ENCODE measurements around the gene TYW3. TPM values are rescaled to one million over a fixed set of nuclear protein-coding genes. Genes with fewer than 3 reads are reported as not detected.

The TYW3 gene
- total and polyA plus RNA-seq, 2 of the 13 experiments (the other 11 are each of a cell fraction or from before 2014, with no cell fraction given) = 17.6 to 45.8 TPM

DNA sequence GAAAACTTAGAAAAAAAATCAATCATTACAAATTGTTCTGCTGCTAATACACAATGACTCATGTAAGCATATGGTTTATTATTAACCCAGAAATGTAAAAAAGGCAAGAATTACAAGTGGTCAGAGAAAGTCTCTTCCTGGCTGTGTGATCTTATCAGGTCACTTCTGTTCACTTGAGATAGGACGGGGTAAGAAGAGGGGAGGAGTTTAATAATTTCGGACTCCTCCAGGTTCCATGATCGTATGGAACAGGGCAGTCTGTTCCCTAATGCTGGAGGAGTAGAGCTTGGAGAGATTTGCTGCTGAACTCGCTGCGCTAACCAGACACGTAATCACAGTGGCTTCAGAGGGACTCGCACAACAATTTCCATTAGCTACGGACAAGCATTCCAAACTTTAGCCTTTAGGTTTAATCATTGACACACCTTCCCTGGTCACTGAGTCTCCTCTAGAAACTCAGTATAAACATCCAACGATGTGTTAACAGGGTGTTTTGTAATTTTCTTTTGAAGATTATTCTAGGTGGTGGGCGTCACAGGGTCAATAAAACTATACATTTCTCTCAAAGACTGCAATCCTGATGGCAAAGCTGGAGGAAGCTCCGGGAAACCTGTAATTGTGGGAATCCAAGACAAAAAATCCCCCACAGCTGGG lies 1.4 kb upstream of the TYW3 start (continued):
- TF ChIP-seq, protein P1, sequence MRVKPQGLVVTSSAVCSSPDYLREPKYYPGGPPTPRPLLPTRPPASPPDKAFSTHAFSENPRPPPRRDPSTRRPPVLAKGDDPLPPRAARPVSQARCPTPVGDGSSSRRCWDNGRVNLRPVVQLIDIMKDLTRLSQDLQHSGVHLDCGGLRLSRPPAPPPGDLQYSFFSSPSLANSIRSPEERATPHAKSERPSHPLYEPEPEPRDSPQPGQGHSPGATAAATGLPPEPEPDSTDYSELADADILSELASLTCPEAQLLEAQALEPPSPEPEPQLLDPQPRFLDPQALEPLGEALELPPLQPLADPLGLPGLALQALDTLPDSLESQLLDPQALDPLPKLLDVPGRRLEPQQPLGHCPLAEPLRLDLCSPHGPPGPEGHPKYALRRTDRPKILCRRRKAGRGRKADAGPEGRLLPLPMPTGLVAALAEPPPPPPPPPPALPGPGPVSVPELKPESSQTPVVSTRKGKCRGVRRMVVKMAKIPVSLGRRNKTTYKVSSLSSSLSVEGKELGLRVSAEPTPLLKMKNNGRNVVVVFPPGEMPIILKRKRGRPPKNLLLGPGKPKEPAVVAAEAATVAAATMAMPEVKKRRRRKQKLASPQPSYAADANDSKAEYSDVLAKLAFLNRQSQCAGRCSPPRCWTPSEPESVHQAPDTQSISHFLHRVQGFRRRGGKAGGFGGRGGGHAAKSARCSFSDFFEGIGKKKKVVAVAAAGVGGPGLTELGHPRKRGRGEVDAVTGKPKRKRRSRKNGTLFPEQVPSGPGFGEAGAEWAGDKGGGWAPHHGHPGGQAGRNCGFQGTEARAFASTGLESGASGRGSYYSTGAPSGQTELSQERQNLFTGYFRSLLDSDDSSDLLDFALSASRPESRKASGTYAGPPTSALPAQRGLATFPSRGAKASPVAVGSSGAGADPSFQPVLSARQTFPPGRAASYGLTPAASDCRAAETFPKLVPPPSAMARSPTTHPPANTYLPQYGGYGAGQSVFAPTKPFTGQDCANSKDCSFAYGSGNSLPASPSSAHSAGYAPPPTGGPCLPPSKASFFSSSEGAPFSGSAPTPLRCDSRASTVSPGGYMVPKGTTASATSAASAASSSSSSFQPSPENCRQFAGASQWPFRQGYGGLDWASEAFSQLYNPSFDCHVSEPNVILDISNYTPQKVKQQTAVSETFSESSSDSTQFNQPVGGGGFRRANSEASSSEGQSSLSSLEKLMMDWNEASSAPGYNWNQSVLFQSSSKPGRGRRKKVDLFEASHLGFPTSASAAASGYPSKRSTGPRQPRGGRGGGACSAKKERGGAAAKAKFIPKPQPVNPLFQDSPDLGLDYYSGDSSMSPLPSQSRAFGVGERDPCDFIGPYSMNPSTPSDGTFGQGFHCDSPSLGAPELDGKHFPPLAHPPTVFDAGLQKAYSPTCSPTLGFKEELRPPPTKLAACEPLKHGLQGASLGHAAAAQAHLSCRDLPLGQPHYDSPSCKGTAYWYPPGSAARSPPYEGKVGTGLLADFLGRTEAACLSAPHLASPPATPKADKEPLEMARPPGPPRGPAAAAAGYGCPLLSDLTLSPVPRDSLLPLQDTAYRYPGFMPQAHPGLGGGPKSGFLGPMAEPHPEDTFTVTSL (CRISPR knock-in tag; IDR thresholded peaks at IDR 0.05; ENCODE audit: borderline replicate concordance) = peak; percentile 44; the same call in 1 of the 2 replicates
- no peak for TF ChIP-seq ZNF101 (CRISPR knock-in tag; IDR thresholded peaks at IDR 0.05; ENCODE audit: borderline replicate concordance, low read depth)
- 0 out of 2 replicates have a peak, but pooled peaks have one; percentile 26 for TF ChIP-seq KDM2A (CRISPR knock-in tag; IDR thresholded peaks at IDR 0.05; ENCODE audit: borderline replicate concordance, low read depth)
- peak; percentile 50; the same call in 1 of the 2 replicates for TF ChIP-seq FOXK1 (CRISPR knock-in tag; IDR thresholded peaks at IDR 0.05; ENCODE audit: borderline replicate concordance, low read depth)
- TF ChIP-seq ASH2L (IDR thresholded peaks at IDR 0.05; ENCODE audit: insufficient read length, low read depth, low read length) = peak; percentile 99
- peak; percentile 59 for TF ChIP-seq ZMYM4 (CRISPR knock-in tag; IDR thresholded peaks at IDR 0.05)
- TF ChIP-seq CREB1 (IDR thresholded peaks at IDR 0.05) = no peak
- peak; percentile 69; the same call in 1 of the 2 replicates for TF ChIP-seq CREB1 (CRISPR knock-in tag; IDR thresholded peaks at IDR 0.05)
- no peak for TF ChIP-seq IKZF4 (CRISPR knock-in tag; IDR thresholded peaks at IDR 0.05; ENCODE audit: borderline replicate concordance, low read depth, not compliant biosample characterization)
- TF ChIP-seq, protein P2, sequence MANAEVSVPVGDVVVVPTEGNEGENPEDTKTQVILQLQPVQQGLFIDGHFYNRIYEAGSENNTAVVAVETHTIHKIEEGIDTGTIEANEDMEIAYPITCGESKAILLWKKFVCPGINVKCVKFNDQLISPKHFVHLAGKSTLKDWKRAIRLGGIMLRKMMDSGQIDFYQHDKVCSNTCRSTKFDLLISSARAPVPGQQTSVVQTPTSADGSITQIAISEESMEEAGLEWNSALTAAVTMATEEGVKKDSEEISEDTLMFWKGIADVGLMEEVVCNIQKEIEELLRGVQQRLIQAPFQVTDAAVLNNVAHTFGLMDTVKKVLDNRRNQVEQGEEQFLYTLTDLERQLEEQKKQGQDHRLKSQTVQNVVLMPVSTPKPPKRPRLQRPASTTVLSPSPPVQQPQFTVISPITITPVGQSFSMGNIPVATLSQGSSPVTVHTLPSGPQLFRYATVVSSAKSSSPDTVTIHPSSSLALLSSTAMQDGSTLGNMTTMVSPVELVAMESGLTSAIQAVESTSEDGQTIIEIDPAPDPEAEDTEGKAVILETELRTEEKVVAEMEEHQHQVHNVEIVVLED (CRISPR knock-in tag; IDR thresholded peaks at IDR 0.05; ENCODE audit: borderline replicate concordance) = no peak
- no peak for TF ChIP-seq JARID2 (CRISPR knock-in tag; IDR thresholded peaks at IDR 0.05; ENCODE audit: insufficient replicate concordance)
- TF ChIP-seq ZNF564 (CRISPR knock-in tag; IDR thresholded peaks at IDR 0.05) = no peak
- peak; percentile 37; the same call in 1 of the 2 replicates for TF ChIP-seq PITX1 (CRISPR knock-in tag; IDR thresholded peaks at IDR 0.05)
- peak; percentile 47; the same call in 1 of the 2 replicates for TF ChIP-seq IRF2 (CRISPR knock-in tag; IDR thresholded peaks at IDR 0.05)
- TF ChIP-seq, protein P3, sequence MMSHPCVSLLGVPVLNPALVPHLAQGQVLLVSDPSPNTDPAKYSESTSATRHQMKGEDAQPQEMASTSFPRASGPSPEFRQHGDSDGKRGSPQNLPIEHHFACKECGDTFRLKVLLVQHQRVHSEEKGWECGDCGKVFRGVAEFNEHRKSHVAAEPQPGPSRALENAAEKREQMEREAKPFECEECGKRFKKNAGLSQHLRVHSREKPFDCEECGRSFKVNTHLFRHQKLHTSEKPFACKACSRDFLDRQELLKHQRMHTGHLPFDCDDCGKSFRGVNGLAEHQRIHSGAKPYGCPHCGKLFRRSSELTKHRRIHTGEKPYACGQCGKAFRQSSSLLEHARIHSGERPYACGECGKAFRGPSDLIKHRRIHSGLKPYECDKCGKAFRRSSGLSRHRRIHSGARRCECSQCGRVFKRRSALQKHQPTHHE (CRISPR knock-in tag; IDR thresholded peaks at IDR 0.05; ENCODE audit: borderline replicate concordance) = no peak
- 0 out of 2 replicates have a peak, but pooled peaks have one; percentile 9 for TF ChIP-seq SMAD3 (CRISPR knock-in tag; IDR thresholded peaks at IDR 0.05)
- TF ChIP-seq, protein P4, sequence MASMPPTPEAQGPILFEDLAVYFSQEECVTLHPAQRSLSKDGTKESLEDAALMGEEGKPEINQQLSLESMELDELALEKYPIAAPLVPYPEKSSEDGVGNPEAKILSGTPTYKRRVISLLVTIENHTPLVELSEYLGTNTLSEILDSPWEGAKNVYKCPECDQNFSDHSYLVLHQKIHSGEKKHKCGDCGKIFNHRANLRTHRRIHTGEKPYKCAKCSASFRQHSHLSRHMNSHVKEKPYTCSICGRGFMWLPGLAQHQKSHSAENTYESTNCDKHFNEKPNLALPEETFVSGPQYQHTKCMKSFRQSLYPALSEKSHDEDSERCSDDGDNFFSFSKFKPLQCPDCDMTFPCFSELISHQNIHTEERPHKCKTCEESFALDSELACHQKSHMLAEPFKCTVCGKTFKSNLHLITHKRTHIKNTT (CRISPR knock-in tag; IDR thresholded peaks at IDR 0.05) = no peak
- TF ChIP-seq ZKSCAN8 (CRISPR knock-in tag; IDR thresholded peaks at IDR 0.05; ENCODE audit: borderline replicate concordance) = peak; percentile 41; the same call in 1 of the 2 replicates
- no peak for TF ChIP-seq SATB2 (CRISPR knock-in tag; IDR thresholded peaks at IDR 0.05)
- no peak for TF ChIP-seq TBX3 (IDR thresholded peaks at IDR 0.05; ENCODE audit: borderline replicate concordance)

Data from HepG2 (cell line).